Astrocyte (in vitro differentiated cells and primary cell): ENCODE data around the gene GPC5. TPM values are rescaled to one million over a fixed set of nuclear protein-coding genes. Genes with fewer than 3 reads are reported as not detected.

Experiments used
- DNase-seq: peaks from one replicate; pipeline ENCODE4 v3.0.0-alpha.2; 2010; ENCODE audit warnings: low read depth
- FAIRE-seq: peaks from 2 replicates; lab custom pipeline; 2011; peaks lifted over from hg19 to GRCh38; lab: Jason Lieb, UNC
- H2AFZ ChIP-seq: 2 replicates; pipeline ENCODE4 v1.6.0; 2012; ENCODE audit warnings: low read depth, low read length, inconsistent platforms
- H3K27ac ChIP-seq: 2 replicates; pipeline ENCODE4 v1.5.1; 2011; ENCODE audit warnings: low read depth, low read length, inconsistent platforms
- H3K27me3 ChIP-seq: 2 replicates; pipeline ENCODE4 v1.6.0; 2011; ENCODE audit warnings: low read length, inconsistent platforms; ENCODE audit not compliant: insufficient read depth
- H3K36me3 ChIP-seq: 2 replicates; pipeline ENCODE4 v1.5.1; 2011; ENCODE audit warnings: low read length, inconsistent platforms; ENCODE audit not compliant: insufficient read depth
- H3K4me1 ChIP-seq: 2 replicates; pipeline ENCODE4 v1.5.1; 2011; ENCODE audit warnings: low read length, inconsistent platforms; ENCODE audit not compliant: insufficient read depth
- H3K4me2 ChIP-seq: 2 replicates; pipeline ENCODE4 v1.6.0; 2012; ENCODE audit warnings: low read length, inconsistent platforms
- H3K4me3 ChIP-seq: 2 replicates; pipeline ENCODE4 v1.5.1; 2011; ENCODE audit warnings: low read depth, mild to moderate bottlenecking, low read length, inconsistent platforms; ENCODE audit not compliant: insufficient read depth
- H3K79me2 ChIP-seq: 2 replicates; pipeline ENCODE4 v1.6.0; 2012; ENCODE audit warnings: mild to moderate bottlenecking, low read length, inconsistent platforms; ENCODE audit not compliant: insufficient read depth
- H3K9ac ChIP-seq: 2 replicates; pipeline ENCODE4 v1.6.0; 2012; ENCODE audit warnings: mild to moderate bottlenecking, low read length, inconsistent platforms
- H3K9me3 ChIP-seq: 2 replicates; pipeline ENCODE4 v1.5.1; 2012; ENCODE audit warnings: low read depth, mild to moderate bottlenecking, low read length, inconsistent platforms; ENCODE audit not compliant: insufficient read depth
- H4K20me1 ChIP-seq: 2 replicates; pipeline ENCODE4 v1.6.0; 2012; ENCODE audit warnings: low read length, inconsistent platforms; ENCODE audit not compliant: insufficient read depth
- H3K27ac Mint-ChIP-seq: one replicate; pipeline ENCODE4 v1.8.0; 2021; ENCODE audit warnings: mild to moderate bottlenecking, mixed read lengths; ENCODE audit not compliant: unreplicated experiment
- H3K27me3 Mint-ChIP-seq: one replicate; pipeline ENCODE4 v1.8.0; 2021; ENCODE audit warnings: low read depth, mixed read lengths; ENCODE audit not compliant: unreplicated experiment
- H3K36me3 Mint-ChIP-seq: one replicate; pipeline ENCODE4 v1.8.0; 2021; ENCODE audit warnings: low read depth, mixed read lengths; ENCODE audit not compliant: unreplicated experiment
- H3K4me1 Mint-ChIP-seq: one replicate; pipeline ENCODE4 v1.8.0; 2021; ENCODE audit warnings: low read depth, mixed read lengths; ENCODE audit not compliant: unreplicated experiment
- H3K4me3 Mint-ChIP-seq: one replicate; pipeline ENCODE4 v1.8.0; 2021; ENCODE audit warnings: mild to moderate bottlenecking, moderate library complexity, mixed read lengths; ENCODE audit not compliant: unreplicated experiment
- H3K9me3 Mint-ChIP-seq: one replicate; pipeline ENCODE4 v1.8.0; 2021; ENCODE audit warnings: mild to moderate bottlenecking, mixed read lengths; ENCODE audit not compliant: unreplicated experiment
- CTCF ChIP-seq: IDR thresholded peaks from 2 replicates; pipeline ENCODE4 v1.5.1; 2011; ENCODE audit warnings: low read depth, mild to moderate bottlenecking, inconsistent platforms, low read length, moderate library complexity; ENCODE audit not compliant: insufficient read depth
- EZH2 ChIP-seq: IDR thresholded peaks from 2 replicates; pipeline ENCODE4 v1.6.1; 2012; ENCODE audit warnings: mild to moderate bottlenecking, low read length, inconsistent platforms; ENCODE audit not compliant: insufficient read depth
- total RNA-seq: library from RNA; stranded (reverse); gene quantifications from 2 replicates; pipeline ENCODE4 v1.2.1, GENCODE V29; 2021

The GPC5 gene
- total RNA-seq, 1 donor from 2014 or later, result 1.1 TPM

GRCh38 chr13:92179223-92179622 is 780.8 kb downstream of the GPC5 start:
- H4K20me1 ChIP-seq, result no peaks in the 10 kb centered on the region
- H3K36me3 ChIP-seq, result no peaks in the 10 kb centered on the region
- Mint-ChIP-seq H3K9me3 (no peaks in the 10 kb centered on the region), H3K27ac (no peak overlapping the region), H3K36me3 (no peaks in the 10 kb centered on the region), H3K4me1 (no peaks in the 10 kb centered on the region), H3K4me3 (no peak overlapping the region), H3K27me3 (no peaks in the 10 kb centered on the region)
- DNase-seq, result no peak
- no peaks in the 10 kb centered on the region for H3K27me3 ChIP-seq
- no peak for TF ChIP-seq EZH2
- no peak for TF ChIP-seq CTCF
- no peak for FAIRE-seq
- H3K4me1 ChIP-seq, result no peaks in the 10 kb centered on the region
- no peaks in the 10 kb centered on the region for H3K79me2 ChIP-seq
- no peak overlapping the region for H3K4me2 ChIP-seq
- H3K9me3 ChIP-seq, result no peaks in the 10 kb centered on the region
- H3K4me3 ChIP-seq, result no peak overlapping the region
- H3K9ac ChIP-seq, result no peak overlapping the region
- no peak overlapping the region for H2AFZ ChIP-seq
- no peak overlapping the region for H3K27ac ChIP-seq

- FAIRE-seq, result no peak
Measured at GRCh38 chr13:92187378-92187989, 789.1 kb downstream of the GPC5 start.

More at GRCh38 chr13:92187378-92187989, 789.1 kb downstream of the GPC5 start:
- Histone ChIP-seq H3K9ac (no peak overlapping the region), H3K27me3 (no peaks in the 10 kb centered on the region), H3K9me3 (no peaks in the 10 kb centered on the region), H4K20me1 (no peaks in the 10 kb centered on the region), H3K36me3 (no peaks in the 10 kb centered on the region), H3K4me3 (no peak overlapping the region), H3K4me1 (no peaks in the 10 kb centered on the region), H2AFZ (no peak overlapping the region), H3K4me2 (no peak overlapping the region), H3K79me2 (no peaks in the 10 kb centered on the region), H3K27ac (no peak overlapping the region)
- DNase-seq, result peak; percentile 29
- no peak overlapping the region for H3K27ac Mint-ChIP-seq
- TF ChIP-seq CTCF, result peak; percentile 94
- TF ChIP-seq EZH2, result no peak
- peaks cover 10% of the 10 kb centered on the region for H3K9me3 Mint-ChIP-seq
- no peak overlapping the region for H3K4me3 Mint-ChIP-seq
- no peaks in the 10 kb centered on the region for H3K36me3 Mint-ChIP-seq
- no peaks in the 10 kb centered on the region for H3K27me3 Mint-ChIP-seq
- no peaks in the 10 kb centered on the region for H3K4me1 Mint-ChIP-seq
